ENCODE measurements around the gene LCE7A. TPM values are rescaled to one million over a fixed set of nuclear protein-coding genes. Genes with fewer than 3 reads are reported as not detected.

Gene LCE7A
- total and polyA plus RNA-seq, 2 donors from 2014 or later, result not detected

GRCh38 chr1:152871731-152872126 lies 11.9 kb downstream of the LCE7A start:
- TF ChIP-seq, protein P1, sequence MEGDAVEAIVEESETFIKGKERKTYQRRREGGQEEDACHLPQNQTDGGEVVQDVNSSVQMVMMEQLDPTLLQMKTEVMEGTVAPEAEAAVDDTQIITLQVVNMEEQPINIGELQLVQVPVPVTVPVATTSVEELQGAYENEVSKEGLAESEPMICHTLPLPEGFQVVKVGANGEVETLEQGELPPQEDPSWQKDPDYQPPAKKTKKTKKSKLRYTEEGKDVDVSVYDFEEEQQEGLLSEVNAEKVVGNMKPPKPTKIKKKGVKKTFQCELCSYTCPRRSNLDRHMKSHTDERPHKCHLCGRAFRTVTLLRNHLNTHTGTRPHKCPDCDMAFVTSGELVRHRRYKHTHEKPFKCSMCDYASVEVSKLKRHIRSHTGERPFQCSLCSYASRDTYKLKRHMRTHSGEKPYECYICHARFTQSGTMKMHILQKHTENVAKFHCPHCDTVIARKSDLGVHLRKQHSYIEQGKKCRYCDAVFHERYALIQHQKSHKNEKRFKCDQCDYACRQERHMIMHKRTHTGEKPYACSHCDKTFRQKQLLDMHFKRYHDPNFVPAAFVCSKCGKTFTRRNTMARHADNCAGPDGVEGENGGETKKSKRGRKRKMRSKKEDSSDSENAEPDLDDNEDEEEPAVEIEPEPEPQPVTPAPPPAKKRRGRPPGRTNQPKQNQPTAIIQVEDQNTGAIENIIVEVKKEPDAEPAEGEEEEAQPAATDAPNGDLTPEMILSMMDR (IDR thresholded peaks at IDR 0.05; ENCODE audit: borderline replicate concordance, extremely low read depth, insufficient read depth), result no peak
- Histone ChIP-seq H3K27me3 (ENCODE audit: control insufficient read depth, insufficient read depth, low read length) (no peaks in the 10 kb centered on the region), H3K9me3 (ENCODE audit: control insufficient read depth in 2 of 3, insufficient read depth in 1 of 3, low read length in 3 of 3) (no peaks in the 10 kb centered on the region), H3K9ac (ENCODE audit: low read length in 3 of 3) (no peak overlapping the region), H3K4me1 (ENCODE audit: control insufficient read depth in 2 of 3, insufficient read depth in 2 of 3, low read depth in 1 of 3, low read length in 3 of 3) (no peaks in the 10 kb centered on the region), H3K36me3 (ENCODE audit: control insufficient read depth in 2 of 3, insufficient read depth in 3 of 3, low read length in 3 of 3) (no peaks in the 10 kb centered on the region), H3K27ac (ENCODE audit: low read depth in 2 of 2, low read length in 2 of 2) (no peak overlapping the region), H3K4me3 (ENCODE audit: low read length in 3 of 3) (no peak overlapping the region)
- DNase-seq, result no peak
- intact Hi-C loops (cut with DNase I), result no loop called here
- FAIRE-seq, result no peak

DNA sequence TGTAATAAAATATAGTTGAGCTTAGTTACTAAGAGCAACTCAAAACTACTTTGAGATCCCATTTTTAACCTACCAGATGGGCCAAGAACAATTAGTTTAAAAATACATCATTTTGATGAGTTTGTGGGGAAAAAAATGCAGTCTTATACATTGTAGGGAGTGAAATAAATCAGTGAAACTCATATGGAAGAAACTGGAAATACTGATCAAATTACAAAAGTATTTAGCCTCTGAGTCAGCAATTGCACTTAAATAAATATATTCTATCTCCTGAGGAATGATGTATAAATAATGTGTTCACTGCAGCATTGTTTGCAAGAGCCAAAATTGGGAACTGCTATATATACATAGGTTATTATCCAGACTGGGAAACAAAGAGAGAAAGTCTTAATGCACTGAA lies 13.7 kb downstream of the LCE7A start:
- H3K4me1 ChIP-seq (ENCODE audit: control insufficient read depth in 2 of 3, insufficient read depth in 2 of 3, low read depth in 1 of 3, low read length in 3 of 3), result no peaks in the 10 kb centered on the region
- no peaks in the 10 kb centered on the region for H3K27me3 ChIP-seq (ENCODE audit: control insufficient read depth, insufficient read depth, low read length)
- no peak overlapping the region for H3K27ac ChIP-seq (ENCODE audit: low read depth in 2 of 2, low read length in 2 of 2)
- no peaks in the 10 kb centered on the region for H3K36me3 ChIP-seq (ENCODE audit: control insufficient read depth in 2 of 3, insufficient read depth in 3 of 3, low read length in 3 of 3)
- no peak for FAIRE-seq
- DNase-seq, result peak in 1 of 5 donors; percentile 5
- no peak overlapping the region for H3K9ac ChIP-seq (ENCODE audit: low read length in 3 of 3)
- TF ChIP-seq, protein P1 (IDR thresholded peaks at IDR 0.05; ENCODE audit: borderline replicate concordance, extremely low read depth, insufficient read depth), result no peak
- no peak overlapping the region for H3K4me3 ChIP-seq (ENCODE audit: low read length in 3 of 3)
- no peaks in the 10 kb centered on the region for H3K9me3 ChIP-seq (ENCODE audit: control insufficient read depth in 2 of 3, insufficient read depth in 1 of 3, low read length in 3 of 3)
- intact Hi-C loops (cut with DNase I), result no loop called here

DNA sequence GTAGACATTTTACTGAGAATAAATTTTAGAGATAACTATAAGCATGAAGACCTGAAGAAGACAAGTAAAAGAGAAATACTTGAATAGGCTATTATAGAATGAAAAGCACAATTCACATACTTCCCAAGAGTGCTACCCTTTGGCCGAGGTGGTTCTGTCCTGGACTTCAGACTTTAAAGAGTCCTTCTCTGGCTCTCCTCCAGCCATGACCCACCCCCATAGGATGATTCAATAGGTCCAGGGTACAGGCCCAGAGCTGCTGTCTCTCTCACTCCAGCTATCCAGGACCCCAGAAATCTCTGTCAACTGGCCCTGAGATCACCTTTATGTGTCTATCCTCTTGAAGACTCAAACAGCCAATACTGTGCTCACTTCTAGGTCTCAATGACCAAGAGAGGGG lies 17.0 kb downstream of the LCE7A start:
- no peak overlapping the region for H3K9ac ChIP-seq (ENCODE audit: low read length in 3 of 3)
- H3K4me1 ChIP-seq (ENCODE audit: control insufficient read depth in 2 of 3, insufficient read depth in 2 of 3, low read depth in 1 of 3, low read length in 3 of 3), result no peaks in the 10 kb centered on the region
- DNase-seq (no peak), FAIRE-seq (no peak)
- H3K27ac ChIP-seq (ENCODE audit: low read depth in 2 of 2, low read length in 2 of 2), result no peak overlapping the region
- no peaks in the 10 kb centered on the region for H3K36me3 ChIP-seq (ENCODE audit: control insufficient read depth in 2 of 3, insufficient read depth in 3 of 3, low read length in 3 of 3)
- H3K27me3 ChIP-seq (ENCODE audit: control insufficient read depth, insufficient read depth, low read length), result no peaks in the 10 kb centered on the region
- H3K4me3 ChIP-seq (ENCODE audit: low read length in 3 of 3), result no peak overlapping the region
- intact Hi-C loops (cut with DNase I), result no loop called here
- no peaks in the 10 kb centered on the region for H3K9me3 ChIP-seq (ENCODE audit: control insufficient read depth in 2 of 3, insufficient read depth in 1 of 3, low read length in 3 of 3)
- TF ChIP-seq, protein P1 (IDR thresholded peaks at IDR 0.05; ENCODE audit: borderline replicate concordance, extremely low read depth, insufficient read depth), result no peak

GRCh38 chr1:152878042-152878441 lies 18.2 kb downstream of the LCE7A start, which contains the start of gene SMCP:
SMCP (plus strand) TSS chr1:152878322; CDS start chr1:152884423, 6,101 bp downstream.
- intact Hi-C loops (cut with DNase I), result no loop called here
- Histone ChIP-seq H3K4me1 (ENCODE audit: control insufficient read depth in 2 of 3, insufficient read depth in 2 of 3, low read depth in 1 of 3, low read length in 3 of 3) (no peaks in the 10 kb centered on the region), H3K9me3 (ENCODE audit: control insufficient read depth in 2 of 3, insufficient read depth in 1 of 3, low read length in 3 of 3) (no peaks in the 10 kb centered on the region), H3K27me3 (ENCODE audit: control insufficient read depth, insufficient read depth, low read length) (no peaks in the 10 kb centered on the region), H3K36me3 (ENCODE audit: control insufficient read depth in 2 of 3, insufficient read depth in 3 of 3, low read length in 3 of 3) (no peaks in the 10 kb centered on the region), H3K4me3 (ENCODE audit: low read length in 3 of 3) (no peak within 1 kb of the TSS), H3K27ac (ENCODE audit: low read depth in 2 of 2, low read length in 2 of 2) (no peak within 1 kb of the TSS), H3K9ac (ENCODE audit: low read length in 3 of 3) (no peak within 1 kb of the TSS)
- TF ChIP-seq, protein P1 (IDR thresholded peaks at IDR 0.05; ENCODE audit: borderline replicate concordance, extremely low read depth, insufficient read depth), result no peak
- DNase-seq, result no peak
- FAIRE-seq, result no peak

All from kidney (tissue), 14 donors.